Fibroblast of the conjunctiva (primary cell): ENCODE measurements around the gene RITA1.

Experiments used
- DNase-seq: peaks from one replicate; pipeline ENCODE4 v3.0.0-alpha.2; 2010; ENCODE audit warnings: low read depth

The RITA1 gene

DNA sequence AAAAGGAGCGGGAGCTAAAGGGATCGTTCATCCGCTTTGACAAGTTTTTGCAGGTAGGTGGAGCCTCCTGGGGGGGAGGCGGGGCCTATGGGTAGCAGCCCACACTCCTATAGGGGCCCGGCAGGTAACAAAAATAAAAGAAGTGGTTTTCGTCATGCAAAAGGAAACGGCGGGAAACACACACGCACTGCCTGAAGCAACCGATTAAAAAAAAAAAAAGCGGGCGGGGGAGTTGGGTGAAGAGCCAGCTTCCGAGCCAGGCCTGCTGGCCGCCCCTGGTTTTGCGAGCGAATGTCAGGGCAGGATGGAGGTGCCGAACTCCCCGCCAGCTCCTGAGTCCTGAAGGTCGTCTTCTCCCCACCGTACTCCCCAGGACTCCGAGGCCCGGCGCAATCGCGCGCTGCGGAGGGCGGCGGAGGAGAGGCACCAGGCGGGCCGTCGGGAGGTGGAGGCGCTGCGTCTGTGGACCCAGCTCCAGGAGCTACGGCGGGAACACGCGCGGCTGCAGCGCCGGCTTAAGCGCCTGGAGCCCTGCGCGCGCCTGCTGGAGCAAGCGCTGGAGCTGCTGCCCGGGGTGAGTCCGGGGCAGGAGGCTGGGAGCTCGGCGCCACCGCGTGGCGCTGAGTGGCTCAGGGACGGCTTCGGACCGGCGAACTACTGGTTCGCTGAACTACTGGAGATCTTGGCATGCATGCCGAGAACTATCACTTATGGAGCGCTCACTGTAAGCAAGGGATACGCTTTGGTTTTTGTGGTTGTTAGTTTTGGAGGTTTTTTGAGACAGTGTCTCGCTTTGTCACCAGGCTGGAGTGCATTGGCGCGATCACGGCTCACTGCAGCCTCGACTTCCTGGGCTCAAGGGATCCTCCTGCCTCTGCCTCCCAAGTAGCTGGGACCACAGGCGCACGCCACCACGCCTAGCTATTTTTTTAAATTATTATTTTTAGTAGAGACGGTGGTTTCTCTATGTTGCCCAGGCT is 32.4 kb upstream of the RITA1 start:
- peak; percentile 35 for DNase-seq

DNA sequence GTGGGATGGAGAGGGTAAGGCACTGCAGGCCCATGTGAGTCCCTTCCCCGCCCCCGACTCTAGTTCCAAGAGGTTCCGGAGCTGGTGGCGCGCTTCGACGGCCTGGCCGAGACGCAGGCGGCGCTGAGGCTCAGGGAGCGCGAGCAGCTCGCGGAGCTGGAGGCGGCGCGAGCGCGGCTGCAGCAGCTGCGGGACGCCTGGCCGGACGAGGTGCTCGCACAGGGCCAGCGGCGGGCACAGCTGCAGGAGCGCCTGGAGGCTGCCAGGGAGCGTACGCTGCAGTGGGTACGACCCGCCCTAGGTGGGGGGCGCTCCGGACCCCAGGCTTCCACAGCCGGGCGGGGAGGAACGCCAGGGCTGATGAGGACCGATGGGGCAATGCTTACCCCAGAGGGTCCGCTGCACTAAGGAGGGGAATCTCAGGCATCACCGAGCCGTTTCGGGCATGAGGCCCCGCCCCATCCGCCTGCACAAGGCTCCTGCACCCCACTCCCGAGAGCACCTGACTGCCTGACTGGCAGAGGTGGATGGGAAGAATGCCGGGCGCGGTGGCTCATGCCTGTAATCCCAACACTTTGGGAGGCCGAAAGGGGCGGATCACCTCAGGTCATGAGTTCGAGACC is 31.1 kb upstream of the RITA1 start:
- no peak for DNase-seq

GRCh38 chr12:113155060-113155459 is 30.5 kb upstream of the RITA1 start:
- no peak for DNase-seq

DNA sequence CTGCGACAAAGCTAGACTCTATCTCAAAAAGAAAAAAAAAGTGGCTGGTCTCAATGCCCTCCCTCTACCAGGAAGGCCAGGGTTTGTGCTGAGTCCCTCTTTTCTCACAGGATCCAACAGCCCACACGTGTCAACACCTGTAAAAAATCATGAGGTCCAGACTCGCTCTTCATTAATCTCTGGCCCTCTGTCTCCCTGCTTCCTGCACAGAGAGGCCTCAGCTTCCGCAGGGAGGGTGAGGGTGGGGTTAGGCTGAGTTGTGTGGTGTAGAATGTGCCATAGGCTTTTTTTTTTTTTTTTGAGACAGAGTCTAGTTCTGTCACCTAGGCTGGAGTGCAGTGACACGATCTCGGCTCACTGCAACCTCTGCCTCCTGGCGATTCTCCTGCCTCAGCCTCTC is 29.9 kb upstream of the RITA1 start:
- no peak for DNase-seq

DNA sequence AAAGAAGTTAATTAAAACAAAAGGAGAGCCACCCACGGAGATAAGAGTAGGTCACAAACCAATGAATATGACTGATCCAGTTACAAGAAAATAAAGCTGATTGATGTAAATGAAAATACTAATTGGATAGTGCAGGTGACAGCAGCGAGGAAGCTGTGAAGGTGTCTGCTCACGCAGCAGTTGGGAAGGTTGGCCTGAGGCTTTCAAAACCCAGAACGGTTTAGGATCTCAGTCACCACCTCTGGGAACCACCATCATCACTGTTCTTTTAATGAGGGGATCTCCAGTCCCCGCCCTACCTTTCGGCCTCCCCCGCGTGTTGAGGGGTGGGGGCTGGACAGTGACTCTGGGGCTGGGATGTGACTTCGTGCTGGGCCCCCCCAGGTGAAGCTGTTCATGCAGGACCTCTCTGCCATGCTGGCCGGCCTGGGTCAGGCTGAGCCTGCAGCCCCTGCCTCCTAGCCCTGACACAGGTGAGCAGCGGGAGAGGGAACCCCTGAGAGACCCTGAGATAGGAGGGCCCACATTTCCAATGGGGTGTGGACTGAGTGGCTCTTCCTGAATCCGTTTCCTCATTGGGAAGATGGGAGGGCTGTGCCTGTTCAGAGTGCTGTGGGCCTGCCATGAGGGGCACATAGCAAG is 28.2 kb upstream of the RITA1 start:
- no peak for DNase-seq

- DNase-seq, result no peak
Observed at GRCh38 chr12:113158439-113159203, 26.9 kb upstream of the RITA1 start.

GRCh38 chr12:113159937-113160336 is 25.6 kb upstream of the RITA1 start:
- DNase-seq, result no peak

- no peak for DNase-seq
Observed at GRCh38 chr12:113161415-113162016, 24.0 kb upstream of the RITA1 start.

DNA sequence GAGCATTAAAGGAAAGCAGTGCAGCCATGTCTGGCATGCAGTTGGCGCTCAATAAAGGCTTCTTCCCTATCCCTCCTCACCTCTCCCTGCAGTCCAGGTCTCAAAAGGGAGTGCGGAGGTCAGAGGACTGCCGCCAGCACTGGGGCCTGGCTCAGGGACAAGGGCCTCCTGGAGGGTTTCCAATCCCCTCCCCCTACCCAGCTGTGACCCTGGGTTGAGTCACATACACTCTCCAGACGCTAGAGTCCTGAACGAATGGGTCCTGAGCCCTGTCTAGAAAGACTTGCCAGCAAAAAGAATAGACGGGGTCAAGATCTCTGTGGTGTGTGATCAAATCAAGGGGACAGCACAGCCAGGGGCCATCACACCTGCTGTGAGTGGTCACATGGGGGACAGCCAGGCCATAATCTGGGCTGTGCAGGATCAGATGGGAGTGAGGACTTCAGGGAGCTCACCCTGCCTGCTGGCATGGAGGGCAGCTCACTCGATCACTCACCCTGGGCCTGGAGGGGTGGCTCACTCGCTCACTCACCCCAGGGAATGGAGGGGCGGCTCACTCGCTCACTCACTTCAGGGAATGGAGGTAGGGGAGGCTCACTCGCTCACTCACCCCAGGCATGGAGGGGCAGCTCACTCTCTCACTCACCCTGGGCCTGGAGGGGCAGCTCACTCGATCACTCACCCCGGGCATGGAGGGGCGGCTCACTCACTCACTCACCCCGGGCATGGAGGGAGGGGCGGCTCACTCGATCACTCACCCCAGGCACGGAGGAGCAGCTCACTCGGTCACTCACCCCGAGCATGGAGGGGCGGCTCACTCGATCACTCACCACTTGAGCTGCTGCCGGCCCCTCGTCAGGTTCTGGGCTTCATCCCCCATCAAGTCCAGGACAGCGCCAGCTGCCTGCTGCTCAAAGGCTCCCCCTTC is 23.2 kb upstream of the RITA1 start:
- DNase-seq, result peak; percentile 20

- DNase-seq, result no peak
Observed at GRCh38 chr12:113163030-113163360, 22.5 kb upstream of the RITA1 start.

DNA sequence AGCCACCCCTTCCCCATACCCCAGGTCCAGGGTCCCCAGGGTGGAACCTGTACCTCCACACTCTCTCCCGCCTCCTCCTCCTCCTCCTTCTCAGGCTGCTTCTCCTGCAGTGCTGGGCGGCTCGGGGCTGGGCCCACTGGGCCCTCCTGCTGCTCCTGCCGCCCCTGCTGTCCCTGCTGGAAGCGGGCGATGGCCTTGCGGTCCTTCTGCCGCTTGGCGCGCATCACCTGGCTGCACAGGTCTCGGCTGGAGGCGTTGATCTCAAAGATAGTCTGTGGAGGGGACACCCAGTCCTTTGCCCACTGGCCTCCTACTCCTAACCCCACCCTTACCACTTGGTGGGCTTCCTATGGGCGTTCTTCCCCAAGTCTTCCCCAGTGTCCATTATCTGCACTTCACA is 21.5 kb upstream of the RITA1 start:
- DNase-seq, result no peak

- DNase-seq, result no peak
Observed at GRCh38 chr12:113165521-113166450, 19.7 kb upstream of the RITA1 start.

- DNase-seq, result no peak
Observed at GRCh38 chr12:113167868-113168267, 17.7 kb upstream of the RITA1 start.

DNA sequence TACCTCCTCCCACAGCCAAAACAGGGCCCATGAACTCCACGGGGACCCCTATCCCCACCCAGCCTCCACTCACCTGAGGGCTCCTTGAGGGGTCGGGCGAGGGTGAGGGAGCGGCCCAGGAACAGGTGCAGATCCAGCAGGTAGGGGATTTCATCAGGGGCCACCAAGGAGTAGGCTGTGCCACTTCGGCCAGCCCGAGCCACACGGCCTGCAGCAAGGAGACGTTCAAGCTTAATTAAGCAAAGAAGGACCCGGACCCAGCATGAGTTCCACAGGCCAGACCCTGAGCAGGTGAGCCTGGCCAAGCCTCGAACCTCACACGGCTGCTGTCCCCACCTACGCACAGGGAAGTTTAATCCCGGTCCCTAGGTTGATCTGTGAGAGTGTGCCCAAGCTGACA is 15.8 kb upstream of the RITA1 start:
- no peak for DNase-seq

GRCh38 chr12:113170457-113170856 is 15.1 kb upstream of the RITA1 start:
- no peak for DNase-seq

GRCh38 chr12:113170926-113171325 is 14.6 kb upstream of the RITA1 start:
- DNase-seq, result no peak

DNA sequence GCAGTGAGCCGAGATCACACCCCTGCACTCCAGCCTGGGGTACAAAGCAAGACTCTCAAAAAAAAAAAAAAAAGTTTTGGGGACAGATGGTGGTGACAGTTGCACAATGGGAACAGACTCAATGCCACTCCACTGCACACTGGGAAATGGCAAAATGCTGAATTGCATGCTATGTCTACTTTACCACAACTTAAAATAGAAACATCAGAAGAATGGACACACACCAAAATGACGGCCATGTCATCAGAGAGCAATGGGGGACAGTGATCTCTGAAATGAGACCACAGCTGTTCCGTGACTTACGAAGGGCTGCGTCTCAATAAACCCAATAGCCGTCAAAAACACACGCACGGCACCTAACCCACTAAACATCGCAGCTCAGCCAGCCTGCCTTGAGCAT is 14.0 kb upstream of the RITA1 start:
- no peak for DNase-seq

DNA sequence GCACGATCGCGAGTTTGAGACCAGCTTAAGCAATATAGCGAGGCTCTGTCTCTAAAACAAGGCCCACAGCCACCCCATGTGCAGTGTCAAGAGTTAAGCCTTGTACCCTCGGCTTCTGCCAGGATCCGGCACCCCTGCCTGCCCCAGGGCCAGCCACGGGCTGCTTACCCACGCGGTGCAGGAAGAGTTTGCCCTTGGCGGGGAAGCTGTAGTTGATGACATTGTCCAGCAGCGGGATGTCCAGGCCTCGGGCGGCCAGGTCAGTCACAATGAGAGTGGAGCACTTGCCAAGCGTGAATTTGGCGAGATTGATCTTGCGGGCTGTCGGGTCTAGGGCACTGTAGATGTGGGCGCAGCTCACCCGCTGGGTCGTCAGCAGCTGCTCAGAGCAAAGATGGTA is 13.3 kb upstream of the RITA1 start:
- DNase-seq, result no peak

- DNase-seq, result no peak
Observed at GRCh38 chr12:113173081-113173698, 12.3 kb upstream of the RITA1 start.
